SK-N-SH (cell line): ENCODE measurements around the gene SNRNP27. TPM values are rescaled to one million over a fixed set of nuclear protein-coding genes. Genes with fewer than 3 reads are reported as not detected.

Experiments used
- CTCF ChIA-PET: fragments of 300-600, 350-600 bp; formaldehyde crosslinking; extraction: SDS; loops from one replicate; lab custom pipeline; 2021; lab: Yijun Ruan, JAX
- POLR2A ChIA-PET: fragments of 350-600 bp; sonication (Branson Sonifier 250); formaldehyde crosslinking; extraction: SDS; loops from one replicate; lab custom pipeline; 2020; ENCODE audit warnings: antibody characterized with exemption, inconsistent platforms; lab: Yijun Ruan, JAX
- DNase-seq: peaks from one replicate; pipeline ENCODE4 v3.0.0; 2012
- H2AFZ ChIP-seq: fragments of 200-600 bp; sonication (generic); 2 replicates; pipeline ENCODE4 v1.8.1; 2016; ENCODE audit warnings: antibody characterized with exemption, mild to moderate bottlenecking, low read depth
- H3F3A ChIP-seq: fragments of 200-600 bp; sonication (generic); replicated peaks from 2 replicates; pipeline ENCODE3; 2016; ENCODE audit warnings: antibody characterized with exemption, mild to moderate bottlenecking; ENCODE audit not compliant: insufficient read depth
- H3K27ac ChIP-seq, 2 experiments: fragments of 200-500 bp in 1 of 2; fragments of 200-600 bp in 1 of 2; sonication (Bioruptor generic) in 1 of 2; sonication (generic), shearing (Covaris generic) in 1 of 2; 2 replicates each; pipeline versions ENCODE4 v1.5.1 to v1.6.1; 2014 to 2016; ENCODE audit warnings: low read depth in 2 of 2, inconsistent platforms in 1 of 2, low read length in 1 of 2, mild to moderate bottlenecking in 1 of 2, mixed read lengths in 1 of 2
- H3K27me3 ChIP-seq: fragments of 200-600 bp; sonication (generic), shearing (Covaris generic); 2 replicates; pipeline ENCODE4 v1.6.1; 2016; ENCODE audit warnings: mixed run types; ENCODE audit not compliant: insufficient read depth
- H3K36me3 ChIP-seq, 2 experiments: fragments of 200-500 bp in 1 of 2; fragments of 200-600 bp in 1 of 2; sonication (Bioruptor generic) in 1 of 2; sonication (generic) in 1 of 2; replicated peaks in 1 of 2; 2 replicates each; pipeline versions ENCODE3 to v1.5.1; 2014 to 2016; ENCODE audit warnings: low read length in 1 of 2, mild to moderate bottlenecking in 1 of 2; ENCODE audit not compliant: insufficient read depth in 2 of 2, control insufficient read depth in 1 of 2
- H3K4me1 ChIP-seq, 2 experiments: fragments of 200-500 bp in 1 of 2; fragments of 200-600 bp in 1 of 2; sonication (Bioruptor generic) in 1 of 2; sonication (generic), shearing (Covaris generic) in 1 of 2; 2 replicates each; pipeline versions ENCODE4 v1.5.1 to v1.6.1; 2014 to 2016; ENCODE audit warnings: low read depth in 1 of 2, low read length in 1 of 2, mixed run types in 1 of 2; ENCODE audit not compliant: insufficient read depth in 2 of 2, control insufficient read depth in 1 of 2
- H3K4me2 ChIP-seq: fragments of 200-600 bp; sonication (generic), shearing (Covaris generic); 2 replicates; pipeline ENCODE4 v1.6.1; 2017; ENCODE audit warnings: mixed run types
- H3K4me3 ChIP-seq, 2 experiments: fragments of 200-500 bp in 1 of 2; fragments of 200-600 bp in 1 of 2; sonication (Bioruptor generic) in 1 of 2; sonication (generic), shearing (Covaris generic) in 1 of 2; 2 replicates each; pipeline versions ENCODE4 v1.5.1 to v1.8.1; 2014 to 2016; ENCODE audit warnings: low read depth in 2 of 2, inconsistent platforms in 1 of 2, low read length in 1 of 2, mild to moderate bottlenecking in 1 of 2, mixed read lengths in 1 of 2, moderate library complexity in 1 of 2
- H3K79me2 ChIP-seq: fragments of 200-600 bp; sonication (generic); 2 replicates; pipeline ENCODE4 v1.8.1; 2017; ENCODE audit warnings: mild to moderate bottlenecking; ENCODE audit not compliant: insufficient read depth
- H3K9ac ChIP-seq: fragments of 200-600 bp; sonication (generic); 2 replicates; pipeline ENCODE4 v1.6.1; 2017; ENCODE audit warnings: mixed run types
- H3K9me2 ChIP-seq: fragments of 200-600 bp; sonication (generic); 2 replicates; pipeline ENCODE4 v1.6.1; 2017; ENCODE audit warnings: mixed run types
- H3K9me3 ChIP-seq: fragments of 200-600 bp; sonication (generic); 2 replicates; pipeline ENCODE4 v1.6.1; 2017; ENCODE audit warnings: mixed run types, mild to moderate bottlenecking, moderate library complexity
- H4K20me1 ChIP-seq: fragments of 200-600 bp; sonication (generic); 2 replicates; pipeline ENCODE4 v1.6.1; 2017; ENCODE audit warnings: mild to moderate bottlenecking, mixed run types; ENCODE audit not compliant: insufficient read depth
- CHD2 ChIP-seq: fragments of 150-350 bp; IDR thresholded peaks from 2 replicates; pipeline ENCODE4 v1.6.1; 2018; ENCODE audit warnings: low read length; ENCODE audit not compliant: partially characterized antibody
- GATA2 ChIP-seq: sonication (generic); formaldehyde crosslinking; IDR thresholded peaks from 2 replicates; pipeline ENCODE4 v1.5.0; 2020; ENCODE audit warnings: mild to moderate bottlenecking, missing genetic modification reagents
- MXI1 ChIP-seq: IDR thresholded peaks from 2 replicates; pipeline ENCODE4 v1.6.1; 2012; ENCODE audit warnings: mild to moderate bottlenecking, low read depth, low read length, improper control_type of control experiment
- NRF1 ChIP-seq: IDR thresholded peaks from 2 replicates; pipeline ENCODE4 v1.6.1; 2012; ENCODE audit warnings: low read depth, mild to moderate bottlenecking, low read length
- POLR2AphosphoS5 ChIP-seq: IDR thresholded peaks from 2 replicates; pipeline ENCODE4 v1.6.1; 2012; ENCODE audit warnings: low read depth, low read length
- RCOR1 ChIP-seq: fragments of 150-350 bp; IDR thresholded peaks from 2 replicates; pipeline ENCODE4 v1.6.1; 2017; ENCODE audit warnings: antibody characterized with exemption, low read length
- SMC3 ChIP-seq: IDR thresholded peaks from 2 replicates; pipeline ENCODE4 v1.6.1; 2012; ENCODE audit warnings: low read depth, low read length, improper control_type of control experiment
- TAF1 ChIP-seq: IDR thresholded peaks from 2 replicates; pipeline ENCODE4 v1.6.1; 2012; ENCODE audit warnings: low read depth, mild to moderate bottlenecking, low read length, moderate library complexity, borderline replicate concordance
- TCF12 ChIP-seq: IDR thresholded peaks from 2 replicates; pipeline ENCODE4 v1.4.0; 2012
- USF1 ChIP-seq: IDR thresholded peaks from 2 replicates; pipeline ENCODE4 v1.4.0; 2012; ENCODE audit warnings: low read depth, borderline replicate concordance
- YY1 ChIP-seq: IDR thresholded peaks from 2 replicates; pipeline ENCODE4 v1.4.0; 2012; ENCODE audit warnings: low read depth, mild to moderate bottlenecking
- WGBS: methylation state at CpG from one replicate; pipeline ENCODE4 v1.1.6; 2017; ENCODE audit warnings: low lambda C conversion rate; 5-methylcytosine and 5-hydroxymethylcytosine counted together
- polyA plus RNA-seq, 3 experiments: library from polyadenylated mRNA; depleted of rRNA; stranded (reverse); fragments of >200 nt; gene quantifications; 2 replicates each; pipeline ENCODE4 v1.2.3, GENCODE V29; 2012

Gene SNRNP27
- polyA plus RNA-seq, 1 of the 3 experiments (the other 2 are of a cell fraction), result 68.4 TPM

- Histone ChIP-seq H3K9ac (no peak overlapping the region), H4K20me1 (0 out of 2 replicates have a peak, but pooled peaks cover 4% of the 10 kb centered on the region), H2AFZ (no peak overlapping the region), H3K79me2 (peaks cover 44% of the 10 kb centered on the region), H3K4me2 (no peak overlapping the region), H3K4me3 (no peak overlapping the region), H3K9me2 (no peaks in the 10 kb centered on the region; the same call in 1 of the 2 replicates), H3F3A (peaks cover 23% of the 10 kb centered on the region), H3K27me3 (no peaks in the 10 kb centered on the region)
- CTCF ChIA-PET, result interaction anchor here (0.9 to 1.4 kb wide), 2 partner anchors 10 to 177 kb away, joined by 3 to 6 read pairs; no protein-coding TSS in a partner anchor
- 96% methylated on average over 8 of the region's 8 CpGs for WGBS
- TF ChIP-seq RCOR1, result no peak
- no peak for TF ChIP-seq POLR2AphosphoS5
- TF ChIP-seq TCF12, result no peak
- TF ChIP-seq, all 33 proteins: peak for 0
- no peaks in the 10 kb centered on the region for H3K9me3 ChIP-seq
- no peaks in the 10 kb centered on the region for H3K4me1 ChIP-seq
- POLR2A ChIA-PET, result no interaction called here
- H3K36me3 ChIP-seq, result peaks cover 65 to 71% of the 10 kb centered on the region in 2 experiments
- DNase-seq, result no peak
- H3K27ac ChIP-seq, result no peak overlapping the region
Observed at GRCh38 chr2:69902213-69902922, 8.6 kb downstream of the SNRNP27 start.

- POLR2A ChIA-PET, result interaction anchor here (1.3 kb wide), 1 partner anchor 10 kb away, joined by 3 read pairs; no protein-coding TSS in a partner anchor
- Histone ChIP-seq H3K36me3 (peaks cover 68 to 71% of the 10 kb centered on the region in 2 experiments), H3K27ac (no peak overlapping the region)
Observed at GRCh38 chr2:69907216-69907615, 13.5 kb downstream of the SNRNP27 start.

More at GRCh38 chr2:69907216-69907615, 13.5 kb downstream of the SNRNP27 start:
- no peak overlapping the region for H3K4me2 ChIP-seq
- H3F3A ChIP-seq, result peaks cover 42% of the 10 kb centered on the region
- DNase-seq, result no peak
- H3K79me2 ChIP-seq, result peaks cover 11% of the 10 kb centered on the region
- no peaks in the 10 kb centered on the region for H4K20me1 ChIP-seq
- H3K4me1 ChIP-seq, result no peaks in the 10 kb centered on the region; a peak in 1 of 4 replicates
- H3K4me3 ChIP-seq, result no peak overlapping the region
- no peaks in the 10 kb centered on the region for H3K27me3 ChIP-seq
- no peak overlapping the region for H2AFZ ChIP-seq
- H3K9ac ChIP-seq, result no peak overlapping the region
- CTCF ChIA-PET, result interaction anchor here (0.8 to 1.2 kb wide), 3 partner anchors 164 to 394 kb away, joined by 3 to 5 read pairs (median 3); partner anchors contain the start of gene FAM136A
- H3K9me3 ChIP-seq, result no peaks in the 10 kb centered on the region
- no peaks in the 10 kb centered on the region for H3K9me2 ChIP-seq
- TF ChIP-seq SMC3 (no peak), USF1 (no peak), GATA2 (CRISPR knock-in tag) (no peak), YY1 (no peak), TAF1 (no peak), CHD2 (no peak), MXI1 (no peak), TCF12 (no peak), NRF1 (no peak)
